Neural cell (in vitro differentiated cells): Measurements from ENCODE around the gene FOXO3. TPM values are rescaled to one million over a fixed set of nuclear protein-coding genes. Genes with fewer than 3 reads are reported as not detected.

Experiments used
- H2AFZ ChIP-seq: fragments of 200-600, 300-800 bp; sonication (generic), shearing (Covaris generic); 2 replicates; pipeline ENCODE4 v1.6.0; 2014; ENCODE audit warnings: low read depth, mild to moderate bottlenecking, antibody characterized with exemption, low read length, moderate library complexity
- H3F3A ChIP-seq: fragments of 200-600 bp; shearing (Covaris generic); 2 replicates; pipeline ENCODE4 v1.6.1; 2016; ENCODE audit warnings: mild to moderate bottlenecking, moderate library complexity, mixed read lengths, antibody characterized with exemption, low read length; ENCODE audit not compliant: insufficient read depth, poor library complexity, severe bottlenecking
- H3K27ac ChIP-seq: fragments of 200-600, 300-800 bp; sonication (generic), shearing (Covaris generic); 2 replicates; pipeline ENCODE4 v1.5.1; 2014; ENCODE audit warnings: mild to moderate bottlenecking, low read length, moderate library complexity
- H3K27me3 ChIP-seq: fragments of 300-800, 200-600 bp; sonication (generic), shearing (Covaris generic); 2 replicates; pipeline ENCODE4 v1.6.0; 2014; ENCODE audit warnings: mild to moderate bottlenecking, low read depth, low read length, moderate library complexity; ENCODE audit not compliant: insufficient read depth
- H3K36me3 ChIP-seq: fragments of 300-800, 200-600 bp; sonication (generic), shearing (Covaris generic); 2 replicates; pipeline ENCODE4 v1.5.1; 2014; ENCODE audit warnings: mild to moderate bottlenecking, antibody characterized with exemption, low read length, moderate library complexity; ENCODE audit not compliant: insufficient read depth
- H3K4me2 ChIP-seq: fragments of 300-800, 200-600 bp; sonication (generic), shearing (Covaris generic); 2 replicates; pipeline ENCODE4 v1.6.0; 2014; ENCODE audit warnings: mild to moderate bottlenecking, low read length
- H3K4me3 ChIP-seq: fragments of 300-800, 200-600 bp; sonication (generic), shearing (Covaris generic); 2 replicates; pipeline ENCODE4 v1.5.1; 2014; ENCODE audit warnings: mild to moderate bottlenecking, low read length, moderate library complexity
- H3K79me2 ChIP-seq: fragments of 200-600 bp; shearing (Covaris generic); replicated peaks from 2 replicates; pipeline ENCODE4 v1.6.0; 2014; ENCODE audit warnings: mild to moderate bottlenecking, low read length, moderate library complexity; ENCODE audit not compliant: insufficient read depth
- H3K9ac ChIP-seq: fragments of 300-800, 200-600 bp; sonication (generic), shearing (Covaris generic); 2 replicates; pipeline ENCODE4 v1.6.1; 2016; ENCODE audit warnings: mild to moderate bottlenecking, low read length, mixed read lengths
- H3K9me2 ChIP-seq: fragments of 200-600 bp; shearing (Covaris generic); 2 replicates; pipeline ENCODE4 v1.6.1; 2016; ENCODE audit warnings: mild to moderate bottlenecking, low read length, mixed read lengths; ENCODE audit not compliant: insufficient read depth
- H3K9me3 ChIP-seq: fragments of 200-600, 300-800 bp; sonication (generic), shearing (Covaris generic); 2 replicates; pipeline ENCODE4 v1.6.1; 2016; ENCODE audit warnings: mild to moderate bottlenecking, mixed run types, low read length, moderate library complexity, mixed read lengths
- H4K20me1 ChIP-seq: fragments of 200-600 bp; shearing (Covaris generic); 2 replicates; pipeline ENCODE4 v1.6.1; 2016; ENCODE audit warnings: mild to moderate bottlenecking, mixed run types; ENCODE audit not compliant: insufficient read depth
- EZH2 ChIP-seq: fragments of 200-600, 300-800 bp; shearing (Covaris generic), sonication (generic); IDR thresholded peaks from 2 replicates; pipeline ENCODE4 v1.6.1; 2014; ENCODE audit warnings: antibody characterized with exemption, low read length, borderline replicate concordance, mild to moderate bottlenecking; ENCODE audit not compliant: insufficient read depth, poor library complexity, severe bottlenecking
- TAF1 ChIP-seq: IDR thresholded peaks from 2 replicates; pipeline ENCODE4 v1.6.1; 2012; ENCODE audit warnings: low read depth
- polyA plus RNA-seq: library from polyadenylated mRNA; depleted of rRNA; stranded (reverse); fragments of >200 nt; gene quantifications from 2 replicates; pipeline ENCODE4 v1.2.3, GENCODE V29; 2014
- TF ChIP-seq, protein P1 (sequence below): IDR thresholded peaks from 2 replicates; pipeline ENCODE4 v1.6.1; 2012; ENCODE audit warnings: borderline replicate concordance
- TF ChIP-seq, protein P2 (sequence below): fragments of 450-650 bp; IDR thresholded peaks from 2 replicates; pipeline ENCODE4 v1.5.1; 2014; ENCODE audit warnings: antibody characterized with exemption, mild to moderate bottlenecking, moderate library complexity; ENCODE audit not compliant: poor library complexity, severe bottlenecking

The FOXO3 gene
- polyA plus RNA-seq, 1 donor from 2014 or later = 21.3 TPM

DNA sequence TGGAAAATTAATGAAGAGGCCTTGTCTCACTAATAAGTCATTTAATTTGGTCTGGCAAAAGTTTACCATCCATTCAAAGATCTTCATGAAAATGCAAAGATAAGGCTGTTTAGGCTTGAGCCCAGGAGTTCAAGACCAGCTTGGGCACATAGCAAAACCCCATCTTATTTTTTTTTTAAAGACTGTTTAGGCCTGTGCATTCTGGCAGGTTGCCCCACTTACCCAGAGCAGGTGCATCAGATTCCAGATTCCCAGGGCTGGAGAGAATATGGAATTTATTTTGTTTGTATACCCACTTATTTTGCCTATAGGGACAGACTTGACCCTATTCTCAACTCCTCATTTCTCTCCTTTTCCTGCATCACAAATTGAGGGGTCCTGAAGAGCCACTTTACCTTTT lies 5.7 kb downstream of the FOXO3 start:
- no peak for TF ChIP-seq EZH2
- no peak for TF ChIP-seq TAF1
- TF ChIP-seq, protein P1, sequence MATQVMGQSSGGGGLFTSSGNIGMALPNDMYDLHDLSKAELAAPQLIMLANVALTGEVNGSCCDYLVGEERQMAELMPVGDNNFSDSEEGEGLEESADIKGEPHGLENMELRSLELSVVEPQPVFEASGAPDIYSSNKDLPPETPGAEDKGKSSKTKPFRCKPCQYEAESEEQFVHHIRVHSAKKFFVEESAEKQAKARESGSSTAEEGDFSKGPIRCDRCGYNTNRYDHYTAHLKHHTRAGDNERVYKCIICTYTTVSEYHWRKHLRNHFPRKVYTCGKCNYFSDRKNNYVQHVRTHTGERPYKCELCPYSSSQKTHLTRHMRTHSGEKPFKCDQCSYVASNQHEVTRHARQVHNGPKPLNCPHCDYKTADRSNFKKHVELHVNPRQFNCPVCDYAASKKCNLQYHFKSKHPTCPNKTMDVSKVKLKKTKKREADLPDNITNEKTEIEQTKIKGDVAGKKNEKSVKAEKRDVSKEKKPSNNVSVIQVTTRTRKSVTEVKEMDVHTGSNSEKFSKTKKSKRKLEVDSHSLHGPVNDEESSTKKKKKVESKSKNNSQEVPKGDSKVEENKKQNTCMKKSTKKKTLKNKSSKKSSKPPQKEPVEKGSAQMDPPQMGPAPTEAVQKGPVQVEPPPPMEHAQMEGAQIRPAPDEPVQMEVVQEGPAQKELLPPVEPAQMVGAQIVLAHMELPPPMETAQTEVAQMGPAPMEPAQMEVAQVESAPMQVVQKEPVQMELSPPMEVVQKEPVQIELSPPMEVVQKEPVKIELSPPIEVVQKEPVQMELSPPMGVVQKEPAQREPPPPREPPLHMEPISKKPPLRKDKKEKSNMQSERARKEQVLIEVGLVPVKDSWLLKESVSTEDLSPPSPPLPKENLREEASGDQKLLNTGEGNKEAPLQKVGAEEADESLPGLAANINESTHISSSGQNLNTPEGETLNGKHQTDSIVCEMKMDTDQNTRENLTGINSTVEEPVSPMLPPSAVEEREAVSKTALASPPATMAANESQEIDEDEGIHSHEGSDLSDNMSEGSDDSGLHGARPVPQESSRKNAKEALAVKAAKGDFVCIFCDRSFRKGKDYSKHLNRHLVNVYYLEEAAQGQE = no peak
- H3K79me2 ChIP-seq = peaks cover 50% of the 10 kb centered on the region
- no peaks in the 10 kb centered on the region for H3F3A ChIP-seq
- no peaks in the 10 kb centered on the region for H3K27me3 ChIP-seq
- H3K4me2 ChIP-seq = no peak overlapping the region
- peaks cover 22% of the 10 kb centered on the region for H4K20me1 ChIP-seq
- no peaks in the 10 kb centered on the region for H3K36me3 ChIP-seq
- H3K4me3 ChIP-seq = no peak overlapping the region
- H2AFZ ChIP-seq = no peak overlapping the region
- no peak overlapping the region for H3K9ac ChIP-seq
- no peak overlapping the region for H3K27ac ChIP-seq
- no peaks in the 10 kb centered on the region for H3K9me2 ChIP-seq
- H3K9me3 ChIP-seq = no peaks in the 10 kb centered on the region

DNA sequence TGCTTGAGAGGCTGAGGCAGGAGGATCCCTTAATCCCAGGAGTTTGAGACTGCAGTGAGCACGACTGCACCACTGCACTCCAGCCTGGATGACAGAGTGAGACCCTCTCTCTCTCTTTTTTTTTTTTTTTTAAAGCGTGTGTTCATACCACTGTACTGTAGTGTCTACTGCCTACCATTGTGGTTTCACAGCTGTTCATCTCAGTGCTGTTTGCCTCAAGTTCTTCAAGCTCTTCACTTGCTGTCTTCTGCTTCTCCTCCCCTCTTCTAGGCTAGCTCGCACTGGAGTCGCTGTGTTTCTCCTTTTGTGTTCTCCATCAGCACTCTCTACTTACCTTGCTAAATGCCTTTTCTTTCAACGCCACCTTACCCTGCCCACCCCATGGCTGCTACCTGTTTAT lies 7.4 kb downstream of the FOXO3 start:
- Histone ChIP-seq H3F3A (no peaks in the 10 kb centered on the region), H3K27ac (no peak overlapping the region), H3K36me3 (no peaks in the 10 kb centered on the region), H3K27me3 (no peaks in the 10 kb centered on the region), H2AFZ (no peak overlapping the region), H3K4me3 (no peak overlapping the region), H3K79me2 (peaks cover 37% of the 10 kb centered on the region), H3K4me2 (no peak overlapping the region), H3K9me2 (no peaks in the 10 kb centered on the region), H3K9ac (no peak overlapping the region), H3K9me3 (no peaks in the 10 kb centered on the region), H4K20me1 (peaks cover 10% of the 10 kb centered on the region)
- TF ChIP-seq, protein P2, sequence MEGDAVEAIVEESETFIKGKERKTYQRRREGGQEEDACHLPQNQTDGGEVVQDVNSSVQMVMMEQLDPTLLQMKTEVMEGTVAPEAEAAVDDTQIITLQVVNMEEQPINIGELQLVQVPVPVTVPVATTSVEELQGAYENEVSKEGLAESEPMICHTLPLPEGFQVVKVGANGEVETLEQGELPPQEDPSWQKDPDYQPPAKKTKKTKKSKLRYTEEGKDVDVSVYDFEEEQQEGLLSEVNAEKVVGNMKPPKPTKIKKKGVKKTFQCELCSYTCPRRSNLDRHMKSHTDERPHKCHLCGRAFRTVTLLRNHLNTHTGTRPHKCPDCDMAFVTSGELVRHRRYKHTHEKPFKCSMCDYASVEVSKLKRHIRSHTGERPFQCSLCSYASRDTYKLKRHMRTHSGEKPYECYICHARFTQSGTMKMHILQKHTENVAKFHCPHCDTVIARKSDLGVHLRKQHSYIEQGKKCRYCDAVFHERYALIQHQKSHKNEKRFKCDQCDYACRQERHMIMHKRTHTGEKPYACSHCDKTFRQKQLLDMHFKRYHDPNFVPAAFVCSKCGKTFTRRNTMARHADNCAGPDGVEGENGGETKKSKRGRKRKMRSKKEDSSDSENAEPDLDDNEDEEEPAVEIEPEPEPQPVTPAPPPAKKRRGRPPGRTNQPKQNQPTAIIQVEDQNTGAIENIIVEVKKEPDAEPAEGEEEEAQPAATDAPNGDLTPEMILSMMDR = no peak
- TF ChIP-seq, protein P1 = no peak
